Measurements from ENCODE around the gene SECISBP2L. TPM values are rescaled to one million over a fixed set of nuclear protein-coding genes. Genes with fewer than 3 reads are reported as not detected.

Gene SECISBP2L
- total and polyA plus RNA-seq, 2 experiments from 2014 or later, result 18.6 to 28.3 TPM

DNA sequence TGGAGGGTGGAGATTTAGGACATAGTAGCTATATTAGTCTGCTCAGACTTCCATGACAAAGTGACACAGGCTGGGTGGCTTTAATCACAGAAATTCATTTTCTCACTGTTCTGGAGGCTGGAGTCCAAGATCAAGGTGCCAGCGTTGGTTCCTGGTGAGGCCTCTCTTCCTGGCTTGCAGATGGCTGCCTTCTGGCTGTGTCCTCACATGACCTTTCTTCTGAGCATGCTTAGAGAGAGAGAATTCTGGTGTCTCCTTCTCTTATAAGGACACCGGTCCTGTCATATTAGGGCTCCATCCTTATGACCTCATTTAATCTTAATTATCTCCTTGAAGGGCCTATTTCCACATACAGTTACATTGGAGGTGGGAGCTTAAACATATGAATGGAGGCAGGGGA lies 67.6 kb downstream of the SECISBP2L start:
- H4K20me1 ChIP-seq (replicated peaks; ENCODE audit: insufficient read depth), result no peaks in the 10 kb centered on the region
- no peak for DNase-seq (ENCODE audit: low spot score)
- H3K36me3 ChIP-seq (ENCODE audit: insufficient read depth), result no peaks in the 10 kb centered on the region
- no peak for ATAC-seq
- no peak overlapping the region for H3K4me3 Mint-ChIP-seq
- peaks cover 13% of the 10 kb centered on the region for H3K4me1 ChIP-seq (ENCODE audit: insufficient read depth)
- no peak overlapping the region for H3K27ac Mint-ChIP-seq
- H3K27me3 Mint-ChIP-seq (ENCODE audit: insufficient read depth, low read depth, poor library complexity), result peaks cover 6% of the 10 kb centered on the region
- H3K9me3 Mint-ChIP-seq, result no peaks in the 10 kb centered on the region
- H3K27me3 ChIP-seq (ENCODE audit: insufficient read depth), result 0 out of 2 replicates have a peak, but pooled peaks cover 6% of the 10 kb centered on the region
- H3K4me2 ChIP-seq, result no peak overlapping the region
- peaks cover 9% of the 10 kb centered on the region; the same call in 1 of the 2 replicates for H3F3A ChIP-seq (replicated peaks; ENCODE audit: low read depth)
- no peak overlapping the region for H3K4me3 ChIP-seq
- TF ChIP-seq NANOG (IDR thresholded peaks at IDR 0.05; ENCODE audit: borderline replicate concordance), result no peak
- TF ChIP-seq STAT1 (IDR thresholded peaks at IDR 0.05; ENCODE audit: unreplicated experiment), result no peak
- no peak for TF ChIP-seq EZH2phosphoT487 (IDR thresholded peaks at IDR 0.05; ENCODE audit: unreplicated experiment)
- TF ChIP-seq, protein P1, sequence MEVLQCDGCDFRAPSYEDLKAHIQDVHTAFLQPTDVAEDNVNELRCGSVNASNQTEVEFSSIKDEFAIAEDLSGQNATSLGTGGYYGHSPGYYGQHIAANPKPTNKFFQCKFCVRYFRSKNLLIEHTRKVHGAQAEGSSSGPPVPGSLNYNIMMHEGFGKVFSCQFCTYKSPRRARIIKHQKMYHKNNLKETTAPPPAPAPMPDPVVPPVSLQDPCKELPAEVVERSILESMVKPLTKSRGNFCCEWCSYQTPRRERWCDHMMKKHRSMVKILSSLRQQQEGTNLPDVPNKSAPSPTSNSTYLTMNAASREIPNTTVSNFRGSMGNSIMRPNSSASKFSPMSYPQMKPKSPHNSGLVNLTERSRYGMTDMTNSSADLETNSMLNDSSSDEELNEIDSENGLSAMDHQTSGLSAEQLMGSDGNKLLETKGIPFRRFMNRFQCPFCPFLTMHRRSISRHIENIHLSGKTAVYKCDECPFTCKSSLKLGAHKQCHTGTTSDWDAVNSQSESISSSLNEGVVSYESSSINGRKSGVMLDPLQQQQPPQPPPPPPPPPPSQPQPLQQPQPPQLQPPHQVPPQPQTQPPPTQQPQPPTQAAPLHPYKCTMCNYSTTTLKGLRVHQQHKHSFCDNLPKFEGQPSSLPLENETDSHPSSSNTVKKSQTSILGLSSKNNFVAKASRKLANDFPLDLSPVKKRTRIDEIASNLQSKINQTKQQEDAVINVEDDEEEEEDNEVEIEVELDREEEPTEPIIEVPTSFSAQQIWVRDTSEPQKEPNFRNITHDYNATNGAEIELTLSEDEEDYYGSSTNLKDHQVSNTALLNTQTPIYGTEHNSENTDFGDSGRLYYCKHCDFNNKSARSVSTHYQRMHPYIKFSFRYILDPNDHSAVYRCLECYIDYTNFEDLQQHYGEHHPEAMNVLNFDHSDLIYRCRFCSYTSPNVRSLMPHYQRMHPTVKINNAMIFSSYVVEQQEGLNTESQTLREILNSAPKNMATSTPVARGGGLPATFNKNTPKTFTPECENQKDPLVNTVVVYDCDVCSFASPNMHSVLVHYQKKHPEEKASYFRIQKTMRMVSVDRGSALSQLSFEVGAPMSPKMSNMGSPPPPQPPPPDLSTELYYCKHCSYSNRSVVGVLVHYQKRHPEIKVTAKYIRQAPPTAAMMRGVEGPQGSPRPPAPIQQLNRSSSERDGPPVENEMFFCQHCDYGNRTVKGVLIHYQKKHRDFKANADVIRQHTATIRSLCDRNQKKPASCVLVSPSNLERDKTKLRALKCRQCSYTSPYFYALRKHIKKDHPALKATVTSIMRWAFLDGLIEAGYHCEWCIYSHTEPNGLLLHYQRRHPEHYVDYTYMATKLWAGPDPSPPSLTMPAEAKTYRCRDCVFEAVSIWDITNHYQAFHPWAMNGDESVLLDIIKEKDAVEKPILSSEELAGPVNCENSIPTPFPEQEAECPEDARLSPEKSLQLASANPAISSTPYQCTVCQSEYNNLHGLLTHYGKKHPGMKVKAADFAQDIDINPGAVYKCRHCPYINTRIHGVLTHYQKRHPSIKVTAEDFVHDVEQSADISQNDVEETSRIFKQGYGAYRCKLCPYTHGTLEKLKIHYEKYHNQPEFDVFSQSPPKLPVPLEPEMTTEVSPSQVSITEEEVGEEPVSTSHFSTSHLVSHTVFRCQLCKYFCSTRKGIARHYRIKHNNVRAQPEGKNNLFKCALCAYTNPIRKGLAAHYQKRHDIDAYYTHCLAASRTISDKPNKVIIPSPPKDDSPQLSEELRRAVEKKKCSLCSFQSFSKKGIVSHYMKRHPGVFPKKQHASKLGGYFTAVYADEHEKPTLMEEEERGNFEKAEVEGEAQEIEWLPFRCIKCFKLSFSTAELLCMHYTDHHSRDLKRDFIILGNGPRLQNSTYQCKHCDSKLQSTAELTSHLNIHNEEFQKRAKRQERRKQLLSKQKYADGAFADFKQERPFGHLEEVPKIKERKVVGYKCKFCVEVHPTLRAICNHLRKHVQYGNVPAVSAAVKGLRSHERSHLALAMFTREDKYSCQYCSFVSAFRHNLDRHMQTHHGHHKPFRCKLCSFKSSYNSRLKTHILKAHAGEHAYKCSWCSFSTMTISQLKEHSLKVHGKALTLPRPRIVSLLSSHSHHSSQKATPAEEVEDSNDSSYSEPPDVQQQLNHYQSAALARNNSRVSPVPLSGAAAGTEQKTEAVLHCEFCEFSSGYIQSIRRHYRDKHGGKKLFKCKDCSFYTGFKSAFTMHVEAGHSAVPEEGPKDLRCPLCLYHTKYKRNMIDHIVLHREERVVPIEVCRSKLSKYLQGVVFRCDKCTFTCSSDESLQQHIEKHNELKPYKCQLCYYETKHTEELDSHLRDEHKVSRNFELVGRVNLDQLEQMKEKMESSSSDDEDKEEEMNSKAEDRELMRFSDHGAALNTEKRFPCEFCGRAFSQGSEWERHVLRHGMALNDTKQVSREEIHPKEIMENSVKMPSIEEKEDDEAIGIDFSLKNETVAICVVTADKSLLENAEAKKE (CRISPR knock-in tag; IDR thresholded peaks at IDR 0.05), result no peak
- no peak for TF ChIP-seq EZH2 (IDR thresholded peaks at IDR 0.05; ENCODE audit: low read depth, unreplicated experiment)
- no peak for TF ChIP-seq JUNB (IDR thresholded peaks at IDR 0.05; ENCODE audit: unreplicated experiment)
- TF ChIP-seq, protein P2, sequence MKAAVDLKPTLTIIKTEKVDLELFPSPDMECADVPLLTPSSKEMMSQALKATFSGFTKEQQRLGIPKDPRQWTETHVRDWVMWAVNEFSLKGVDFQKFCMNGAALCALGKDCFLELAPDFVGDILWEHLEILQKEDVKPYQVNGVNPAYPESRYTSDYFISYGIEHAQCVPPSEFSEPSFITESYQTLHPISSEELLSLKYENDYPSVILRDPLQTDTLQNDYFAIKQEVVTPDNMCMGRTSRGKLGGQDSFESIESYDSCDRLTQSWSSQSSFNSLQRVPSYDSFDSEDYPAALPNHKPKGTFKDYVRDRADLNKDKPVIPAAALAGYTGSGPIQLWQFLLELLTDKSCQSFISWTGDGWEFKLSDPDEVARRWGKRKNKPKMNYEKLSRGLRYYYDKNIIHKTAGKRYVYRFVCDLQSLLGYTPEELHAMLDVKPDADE (IDR thresholded peaks at IDR 0.05), result no peak
- TF ChIP-seq, protein P3, sequence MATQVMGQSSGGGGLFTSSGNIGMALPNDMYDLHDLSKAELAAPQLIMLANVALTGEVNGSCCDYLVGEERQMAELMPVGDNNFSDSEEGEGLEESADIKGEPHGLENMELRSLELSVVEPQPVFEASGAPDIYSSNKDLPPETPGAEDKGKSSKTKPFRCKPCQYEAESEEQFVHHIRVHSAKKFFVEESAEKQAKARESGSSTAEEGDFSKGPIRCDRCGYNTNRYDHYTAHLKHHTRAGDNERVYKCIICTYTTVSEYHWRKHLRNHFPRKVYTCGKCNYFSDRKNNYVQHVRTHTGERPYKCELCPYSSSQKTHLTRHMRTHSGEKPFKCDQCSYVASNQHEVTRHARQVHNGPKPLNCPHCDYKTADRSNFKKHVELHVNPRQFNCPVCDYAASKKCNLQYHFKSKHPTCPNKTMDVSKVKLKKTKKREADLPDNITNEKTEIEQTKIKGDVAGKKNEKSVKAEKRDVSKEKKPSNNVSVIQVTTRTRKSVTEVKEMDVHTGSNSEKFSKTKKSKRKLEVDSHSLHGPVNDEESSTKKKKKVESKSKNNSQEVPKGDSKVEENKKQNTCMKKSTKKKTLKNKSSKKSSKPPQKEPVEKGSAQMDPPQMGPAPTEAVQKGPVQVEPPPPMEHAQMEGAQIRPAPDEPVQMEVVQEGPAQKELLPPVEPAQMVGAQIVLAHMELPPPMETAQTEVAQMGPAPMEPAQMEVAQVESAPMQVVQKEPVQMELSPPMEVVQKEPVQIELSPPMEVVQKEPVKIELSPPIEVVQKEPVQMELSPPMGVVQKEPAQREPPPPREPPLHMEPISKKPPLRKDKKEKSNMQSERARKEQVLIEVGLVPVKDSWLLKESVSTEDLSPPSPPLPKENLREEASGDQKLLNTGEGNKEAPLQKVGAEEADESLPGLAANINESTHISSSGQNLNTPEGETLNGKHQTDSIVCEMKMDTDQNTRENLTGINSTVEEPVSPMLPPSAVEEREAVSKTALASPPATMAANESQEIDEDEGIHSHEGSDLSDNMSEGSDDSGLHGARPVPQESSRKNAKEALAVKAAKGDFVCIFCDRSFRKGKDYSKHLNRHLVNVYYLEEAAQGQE (IDR thresholded peaks at IDR 0.05; ENCODE audit: unreplicated experiment), result no peak
- TF ChIP-seq CREB1 (CRISPR knock-in tag; IDR thresholded peaks at IDR 0.05; ENCODE audit: low read depth), result no peak
- TF ChIP-seq ZNF331 (CRISPR knock-in tag; IDR thresholded peaks at IDR 0.05; ENCODE audit: low read depth), result no peak
- TF ChIP-seq, protein P4, sequence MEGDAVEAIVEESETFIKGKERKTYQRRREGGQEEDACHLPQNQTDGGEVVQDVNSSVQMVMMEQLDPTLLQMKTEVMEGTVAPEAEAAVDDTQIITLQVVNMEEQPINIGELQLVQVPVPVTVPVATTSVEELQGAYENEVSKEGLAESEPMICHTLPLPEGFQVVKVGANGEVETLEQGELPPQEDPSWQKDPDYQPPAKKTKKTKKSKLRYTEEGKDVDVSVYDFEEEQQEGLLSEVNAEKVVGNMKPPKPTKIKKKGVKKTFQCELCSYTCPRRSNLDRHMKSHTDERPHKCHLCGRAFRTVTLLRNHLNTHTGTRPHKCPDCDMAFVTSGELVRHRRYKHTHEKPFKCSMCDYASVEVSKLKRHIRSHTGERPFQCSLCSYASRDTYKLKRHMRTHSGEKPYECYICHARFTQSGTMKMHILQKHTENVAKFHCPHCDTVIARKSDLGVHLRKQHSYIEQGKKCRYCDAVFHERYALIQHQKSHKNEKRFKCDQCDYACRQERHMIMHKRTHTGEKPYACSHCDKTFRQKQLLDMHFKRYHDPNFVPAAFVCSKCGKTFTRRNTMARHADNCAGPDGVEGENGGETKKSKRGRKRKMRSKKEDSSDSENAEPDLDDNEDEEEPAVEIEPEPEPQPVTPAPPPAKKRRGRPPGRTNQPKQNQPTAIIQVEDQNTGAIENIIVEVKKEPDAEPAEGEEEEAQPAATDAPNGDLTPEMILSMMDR (conservative IDR thresholded peaks at IDR 0.05; ENCODE audit: low read depth in 2 of 2), result no peak
- no peak for TF ChIP-seq ZNF114 (CRISPR knock-in tag; IDR thresholded peaks at IDR 0.05)
- no peak for TF ChIP-seq POLR2AphosphoS5 (IDR thresholded peaks at IDR 0.05; ENCODE audit: low read depth)
- no peak overlapping the region for H3K27ac ChIP-seq (ENCODE audit: low read depth)
- peaks cover 20% of the 10 kb centered on the region; the same call in 2 of the 3 replicates for H3K4me1 Mint-ChIP-seq
- H2AFZ ChIP-seq, result no peak overlapping the region
- H3K36me3 Mint-ChIP-seq (ENCODE audit: low read depth), result no peaks in the 10 kb centered on the region
- H3K79me2 ChIP-seq (replicated peaks; ENCODE audit: insufficient read depth), result no peaks in the 10 kb centered on the region
- no peaks in the 10 kb centered on the region for H3K9me2 ChIP-seq (ENCODE audit: insufficient read depth)
